8988T (cell line): ENCODE data around the gene PRKCE.

Source experiments
- DNase-seq: peaks from one replicate; pipeline ENCODE4 v3.0.0; 2011

The PRKCE gene

GRCh38 chr2:45919160-45919650 lies 267.7 kb downstream of the PRKCE start:
- no peak for DNase-seq

- no peak for DNase-seq
Observed at GRCh38 chr2:45919711-45920111, 268.2 kb downstream of the PRKCE start.

- no peak for DNase-seq
Observed at GRCh38 chr2:45921921-45922320, 270.4 kb downstream of the PRKCE start.

GRCh38 chr2:45922577-45922988 lies 271.1 kb downstream of the PRKCE start:
- DNase-seq: no peak

GRCh38 chr2:45923701-45924100 lies 272.2 kb downstream of the PRKCE start:
- DNase-seq: no peak

GRCh38 chr2:45925026-45925425 lies 273.6 kb downstream of the PRKCE start:
- no peak for DNase-seq

GRCh38 chr2:45925636-45926366 lies 274.3 kb downstream of the PRKCE start:
- no peak for DNase-seq

GRCh38 chr2:45928946-45929345 lies 277.5 kb downstream of the PRKCE start:
- DNase-seq: no peak

- no peak for DNase-seq
Observed at GRCh38 chr2:45929674-45930395, 278.4 kb downstream of the PRKCE start.

GRCh38 chr2:45930396-45930792 lies 278.9 kb downstream of the PRKCE start:
- no peak for DNase-seq

GRCh38 chr2:45932278-45932975 lies 281.0 kb downstream of the PRKCE start:
- no peak for DNase-seq

GRCh38 chr2:45935791-45936622 lies 284.5 kb downstream of the PRKCE start:
- peak; percentile 64 for DNase-seq

GRCh38 chr2:45936623-45936979 lies 285.1 kb downstream of the PRKCE start:
- no peak for DNase-seq

GRCh38 chr2:45937990-45938389 lies 286.5 kb downstream of the PRKCE start:
- no peak for DNase-seq

- peak; percentile 44 for DNase-seq
Observed at GRCh38 chr2:45938649-45939511, 287.4 kb downstream of the PRKCE start.

- no peak for DNase-seq
Observed at GRCh38 chr2:45941531-45942236, 290.2 kb downstream of the PRKCE start.

- no peak for DNase-seq
Observed at GRCh38 chr2:45942237-45942738, 290.8 kb downstream of the PRKCE start.

GRCh38 chr2:45943219-45944044 lies 292.0 kb downstream of the PRKCE start:
- no peak for DNase-seq

GRCh38 chr2:45944074-45944473 lies 292.6 kb downstream of the PRKCE start:
- DNase-seq: no peak

- DNase-seq: no peak
Observed at GRCh38 chr2:45945302-45945717, 293.8 kb downstream of the PRKCE start.
